Measurements from ENCODE around the gene TIPARP.
"Not testable (repeated sequence)": the region's sequence is repeated elsewhere in the genome, so short reads cannot be mapped to it uniquely, and the experiment has no call there.

TIPARP gene

DNA sequence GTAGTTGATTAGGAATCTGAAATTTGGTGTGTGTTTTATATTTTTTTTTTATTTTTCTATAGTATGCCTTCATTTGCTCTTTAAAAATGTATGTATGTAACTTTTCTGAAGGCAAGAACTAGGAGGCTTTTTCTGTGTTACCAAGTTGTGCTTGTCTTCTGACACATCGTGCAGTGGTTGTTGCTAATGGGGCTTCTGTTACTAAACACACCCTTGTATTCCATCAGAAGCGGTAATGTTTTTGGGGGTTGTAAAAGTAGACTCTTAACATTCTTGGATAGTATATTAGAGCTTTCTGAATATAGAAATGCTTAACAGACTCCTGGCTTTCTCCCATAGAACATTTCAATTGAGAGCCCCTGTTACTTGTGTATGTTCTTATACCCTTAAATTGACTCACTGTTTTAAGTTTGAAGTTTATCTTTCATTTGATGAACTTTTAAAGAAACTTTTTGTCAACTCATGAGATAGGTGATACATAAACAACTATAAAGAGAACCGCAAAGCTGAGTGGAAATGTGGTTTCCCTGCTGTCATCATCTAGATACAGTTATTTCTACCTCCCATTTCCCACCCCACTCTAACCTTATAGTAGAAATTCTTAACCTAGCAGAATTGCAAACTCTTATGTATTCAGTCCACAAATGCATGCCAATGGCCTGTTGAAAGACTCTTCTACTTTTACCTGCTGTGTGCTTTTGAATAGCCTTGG, 2.5 kb downstream of the TIPARP start:
- peak; percentile 35 for DNase-seq

DNA sequence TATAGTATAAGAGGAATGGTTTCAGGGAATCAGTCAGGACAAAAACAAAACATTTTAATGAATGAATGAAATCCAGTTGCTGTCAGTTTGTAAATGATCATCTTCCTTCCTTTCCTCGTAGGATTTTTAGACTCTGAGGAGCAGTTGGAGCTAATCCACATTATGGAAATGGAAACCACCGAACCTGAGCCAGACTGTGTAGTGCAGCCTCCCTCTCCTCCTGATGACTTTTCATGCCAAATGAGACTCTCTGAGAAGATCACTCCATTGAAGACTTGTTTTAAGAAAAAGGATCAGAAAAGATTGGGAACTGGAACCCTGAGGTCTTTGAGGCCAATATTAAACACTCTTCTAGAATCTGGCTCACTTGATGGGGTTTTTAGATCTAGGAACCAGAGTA, 3.1 kb downstream of the TIPARP start:
- DNase-seq: no peak

- no peak for DNase-seq
Observed at GRCh38 chr3:156678197-156678596, 3.8 kb downstream of the TIPARP start.

DNA sequence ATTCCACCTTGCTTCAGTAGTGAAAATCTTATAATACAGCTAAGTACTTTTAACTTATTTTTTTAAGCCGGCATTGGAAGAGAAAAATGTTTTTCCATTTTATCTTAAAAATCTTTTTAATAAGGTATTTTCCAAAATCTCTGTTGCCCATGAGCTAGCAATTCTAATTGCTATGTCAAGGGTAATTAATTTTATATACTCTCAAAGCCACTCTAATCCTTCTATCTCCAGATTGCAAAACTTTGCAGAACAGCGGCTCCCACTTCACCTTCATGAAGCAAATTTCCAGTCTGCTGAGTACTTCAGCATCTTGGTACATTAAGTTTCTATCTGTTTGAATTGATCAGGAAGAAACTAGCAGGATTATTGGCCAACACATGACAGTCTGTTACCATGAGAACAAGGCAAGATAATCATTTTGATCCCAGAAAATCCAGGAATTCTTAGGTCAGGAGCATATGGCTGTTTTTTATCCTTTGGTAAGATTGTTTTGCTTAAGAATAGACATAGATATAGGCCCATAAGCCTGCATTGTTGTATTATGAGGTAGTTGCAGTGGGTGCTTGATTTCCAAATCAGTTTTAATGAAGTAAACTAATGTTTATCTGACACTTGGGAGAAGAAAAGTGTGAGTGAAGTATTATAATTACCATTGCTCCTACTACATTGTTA, 6.0 kb downstream of the TIPARP start:
- DNase-seq: no peak

- no peak for DNase-seq
Observed at GRCh38 chr3:156681002-156681401, 6.6 kb downstream of the TIPARP start.

DNA sequence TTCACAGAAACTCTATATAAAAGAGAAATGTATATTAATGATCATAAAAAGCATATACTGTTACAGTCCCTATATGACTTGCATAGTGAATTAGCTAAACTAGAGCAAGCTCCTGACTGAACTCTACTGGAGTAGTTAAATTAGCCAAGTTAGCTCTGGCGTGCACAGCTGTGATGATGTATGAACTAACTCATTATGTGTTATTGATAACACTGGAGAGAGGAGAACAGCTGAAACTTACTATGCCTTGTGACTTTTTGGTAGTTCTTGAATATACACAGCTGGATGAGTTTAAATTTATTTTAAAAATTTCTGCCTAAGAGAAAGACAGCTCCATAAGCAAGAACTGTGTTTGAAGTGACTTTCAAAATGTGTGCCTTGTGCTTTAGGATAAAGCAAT, 8.1 kb downstream of the TIPARP start:
- no peak for DNase-seq

DNA sequence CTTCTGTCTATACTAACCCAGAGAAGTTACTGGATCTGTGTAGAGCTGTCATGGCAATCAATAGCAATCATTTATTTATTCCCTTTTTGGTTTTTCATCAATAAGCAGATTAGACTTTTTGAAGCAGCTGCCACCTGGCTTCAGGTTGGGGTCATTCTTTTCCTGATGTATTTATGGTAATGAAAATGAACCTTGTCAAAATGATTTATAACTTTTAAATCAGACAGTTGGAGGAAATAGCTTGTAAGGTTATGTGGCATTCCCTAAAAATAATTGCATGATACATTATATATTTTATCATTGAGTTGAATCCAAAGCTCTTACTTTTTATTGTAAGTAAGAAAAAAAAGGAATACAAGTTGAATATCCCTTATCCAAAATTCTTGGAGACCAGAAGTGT, 8.6 kb downstream of the TIPARP start:
- no peak for DNase-seq

GRCh38 chr3:156685198-156685597, 10.8 kb downstream of the TIPARP start:
- no peak for DNase-seq

DNA sequence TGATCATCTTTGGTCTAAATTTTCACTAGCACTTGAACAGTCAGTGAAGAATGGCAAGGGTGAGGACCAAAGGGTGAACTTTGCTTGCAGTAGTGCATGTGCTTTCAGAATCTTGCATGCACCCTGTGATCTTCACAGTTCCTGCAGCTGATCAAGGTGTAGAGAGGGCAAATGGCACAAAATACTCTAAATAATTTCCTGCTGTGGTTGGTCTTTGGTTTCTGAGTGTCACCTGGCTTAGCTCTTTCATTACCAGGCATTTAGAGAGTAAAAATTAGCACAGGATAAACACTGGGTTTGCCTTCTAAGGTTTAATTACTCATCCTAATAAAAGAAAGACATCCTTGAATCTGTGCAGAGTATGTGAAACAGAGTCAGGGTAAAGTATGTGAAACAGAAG, 11.4 kb downstream of the TIPARP start:
- DNase-seq: no peak

GRCh38 chr3:156687023-156687422, 12.6 kb downstream of the TIPARP start:
- DNase-seq: no peak

GRCh38 chr3:156688632-156689452, 14.5 kb downstream of the TIPARP start:
- DNase-seq: no peak

- DNase-seq: no peak
Observed at GRCh38 chr3:156689608-156690007, 15.2 kb downstream of the TIPARP start.

- DNase-seq: no peak
Observed at GRCh38 chr3:156691920-156692319, 17.5 kb downstream of the TIPARP start.

- no peak for DNase-seq
Observed at GRCh38 chr3:156693166-156693565, 18.8 kb downstream of the TIPARP start.

- DNase-seq: no peak
Observed at GRCh38 chr3:156694536-156694935, 20.1 kb downstream of the TIPARP start.

- no peak for DNase-seq
Observed at GRCh38 chr3:156702367-156702766, 28.0 kb downstream of the TIPARP start.

GRCh38 chr3:156704370-156705036, 30.1 kb downstream of the TIPARP start:
- DNase-seq: no peak

- no peak for DNase-seq
Observed at GRCh38 chr3:156705761-156706616, 31.6 kb downstream of the TIPARP start.

DNA sequence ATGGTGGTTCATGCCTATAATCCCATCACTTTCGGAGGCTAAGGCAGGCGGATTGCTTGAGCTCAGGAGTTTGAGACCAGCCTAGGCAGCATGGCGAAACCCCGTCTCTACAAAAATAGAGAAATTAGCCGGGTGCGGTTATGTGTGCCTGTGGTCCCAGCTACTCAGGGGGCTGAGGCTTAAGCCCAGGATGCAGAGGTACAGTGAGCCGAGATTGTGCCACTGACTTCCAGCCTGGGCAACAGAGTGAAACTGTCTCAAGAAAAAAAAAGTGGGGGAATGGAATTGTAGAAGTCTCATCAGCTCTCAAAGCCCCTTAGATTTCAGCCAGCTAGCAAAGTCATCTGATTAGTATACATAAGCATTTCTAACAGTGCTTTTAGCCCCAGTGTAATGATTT, 33.2 kb downstream of the TIPARP start:
- no peak for DNase-seq

- DNase-seq: no peak
Observed at GRCh38 chr3:156710429-156710828, 36.0 kb downstream of the TIPARP start.

GRCh38 chr3:156711113-156711512, 36.7 kb downstream of the TIPARP start:
- no peak for DNase-seq

DNA sequence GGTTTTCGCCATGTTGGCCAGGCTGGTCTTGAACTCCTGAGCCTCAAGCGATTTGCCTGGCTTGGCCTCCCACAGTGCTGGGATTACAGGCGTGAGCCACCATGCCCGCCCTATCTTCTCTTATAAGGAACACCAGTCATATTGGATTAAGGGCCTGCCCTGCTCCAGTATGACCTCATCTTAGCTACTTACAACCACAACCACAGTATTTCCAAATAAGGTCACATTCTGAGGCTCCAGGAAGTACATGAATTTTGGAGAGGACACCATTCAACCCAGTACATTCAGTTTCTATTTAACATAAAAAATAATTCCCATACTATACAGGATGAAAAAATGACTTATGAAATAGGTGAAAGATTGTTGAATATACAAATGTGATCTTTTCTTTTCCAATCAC, 37.6 kb downstream of the TIPARP start:
- not testable (repeated sequence) for DNase-seq
